CD4-positive, CD25-positive, alpha-beta regulatory T cell (primary cell): ENCODE measurements around the gene RNF20. TPM values are rescaled to one million over a fixed set of nuclear protein-coding genes. Genes with fewer than 3 reads are reported as not detected.
"Not testable (repeated sequence)": the region's sequence is repeated elsewhere in the genome, so short reads cannot be mapped to it uniquely, and the experiment has no call there.

Experiments
- ATAC-seq, 2 donors: fragments of 150-1000 bp; cut with Tn5 transposase; one replicate each; pipeline ENCODE4 v1.10.0; 2021; ENCODE audit warnings: low read depth in 2 of 2, moderate number of reproducible peaks in 2 of 2, moderate library complexity in 1 of 2
- DNase-seq, 3 donors: peaks; one replicate each; pipeline versions ENCODE4 v3.0.0 to v3.0.0-alpha.2; 2012 to 2022; ENCODE audit warnings: mixed read lengths in 1 of 3
- H3K27ac ChIP-seq: one replicate; pipeline ENCODE4 v1.7.0; 2013; ENCODE audit warnings: mild to moderate bottlenecking, low read length; ENCODE audit not compliant: insufficient read depth, poor library complexity, severe bottlenecking
- H3K27me3 ChIP-seq: one replicate; pipeline ENCODE4 v1.7.0; 2013; ENCODE audit warnings: low read length; ENCODE audit not compliant: control insufficient read depth, insufficient read depth
- H3K36me3 ChIP-seq: one replicate; pipeline ENCODE4 v1.7.0; 2013; ENCODE audit warnings: mild to moderate bottlenecking, low read length, moderate library complexity; ENCODE audit not compliant: control insufficient read depth, insufficient read depth
- H3K4me1 ChIP-seq: 2 replicates; pipeline ENCODE4 v1.7.0; 2013; ENCODE audit warnings: mild to moderate bottlenecking, low read length; ENCODE audit not compliant: insufficient read depth, control insufficient read depth, poor library complexity, severe bottlenecking
- H3K4me3 ChIP-seq: one replicate; pipeline ENCODE4 v1.7.0; 2013; ENCODE audit warnings: low read depth, mild to moderate bottlenecking, low read length, moderate library complexity
- H3K9me3 ChIP-seq, 2 experiments: 1 replicate in 1 of 2; 2 replicates in 1 of 2; pipeline ENCODE4 v1.7.0; 2013; ENCODE audit warnings: low read length in 2 of 2, mild to moderate bottlenecking in 1 of 2, moderate library complexity in 1 of 2; ENCODE audit not compliant: control insufficient read depth in 2 of 2
- H3K27ac Mint-ChIP-seq, 3 donors: one replicate each; pipeline ENCODE4 v1.8.0; 2020 to 2022; ENCODE audit warnings: mild to moderate bottlenecking in 3 of 3, mixed read lengths in 3 of 3, moderate library complexity in 2 of 3
- H3K27me3 Mint-ChIP-seq: one replicate; pipeline ENCODE4 v1.8.0; 2022; ENCODE audit warnings: mild to moderate bottlenecking, mixed read lengths
- H3K36me3 Mint-ChIP-seq: one replicate; pipeline ENCODE4 v1.8.0; 2020; ENCODE audit warnings: mixed read lengths
- H3K4me1 Mint-ChIP-seq, 4 donors: one replicate each; pipeline ENCODE4 v1.8.0; 2020 to 2022; ENCODE audit warnings: mixed read lengths in 4 of 4, mild to moderate bottlenecking in 1 of 4
- H3K4me3 Mint-ChIP-seq, 4 donors: one replicate each; pipeline ENCODE4 v1.8.0; 2020 to 2022; ENCODE audit warnings: mild to moderate bottlenecking in 4 of 4, mixed read lengths in 4 of 4, moderate library complexity in 3 of 4
- H3K9me3 Mint-ChIP-seq, 7 donors: one replicate each; pipeline ENCODE4 v1.8.0; 2020 to 2022; ENCODE audit warnings: mixed read lengths in 7 of 7, mild to moderate bottlenecking in 3 of 7, moderate library complexity in 2 of 7
- polyA plus RNA-seq, 4 donors: library from polyadenylated mRNA; unstranded; fragments of 300-500 nt; fragmentation: Illumina TruSeq; gene quantifications; one replicate each; pipeline ENCODE4 v1.2.3, GENCODE V29; 2021
- total RNA-seq: library from RNA; stranded (reverse); gene quantifications from one replicate; pipeline ENCODE4 v1.2.3, GENCODE V29; 2022

Gene RNF20
- total and polyA plus RNA-seq, 5 donors from 2014 or later, result 31.3 to 50.0 (median 42.2) TPM

GRCh38 chr9:101540069-101540468 lies 6.4 kb downstream of the RNF20 start:
- Mint-ChIP-seq H3K4me3 (no peak overlapping the region), H3K9me3 (no peaks in the 10 kb centered on the region), H3K27me3 (no peaks in the 10 kb centered on the region), H3K27ac (no peak overlapping the region), H3K36me3 (peaks cover 10% of the 10 kb centered on the region), H3K4me1 (peaks cover 0 to 16% (median 7%) of the 10 kb centered on the region in 4 donors)
- H3K9me3 ChIP-seq, result no peaks in the 10 kb centered on the region
- H3K4me3 ChIP-seq, result no peak overlapping the region
- H3K27ac ChIP-seq, result no peak overlapping the region
- H3K36me3 ChIP-seq, result peaks cover 87% of the 10 kb centered on the region
- no peak for ATAC-seq
- H3K27me3 ChIP-seq, result no peaks in the 10 kb centered on the region
- peaks cover 11% of the 10 kb centered on the region for H3K4me1 ChIP-seq
- no peak for DNase-seq

- H3K27ac Mint-ChIP-seq, result no peak overlapping the region
- H3K9me3 Mint-ChIP-seq, result peaks cover 0 to 4% (median 0%) of the 10 kb centered on the region in 7 donors
- Histone ChIP-seq H3K36me3 (peaks cover 92% of the 10 kb centered on the region), H3K9me3 (no peaks in the 10 kb centered on the region), H3K27ac (no peak overlapping the region), H3K4me3 (no peak overlapping the region), H3K27me3 (no peaks in the 10 kb centered on the region), H3K4me1 (no peaks in the 10 kb centered on the region)
- no peaks in the 10 kb centered on the region for H3K27me3 Mint-ChIP-seq
- no peak for DNase-seq
- no peak for ATAC-seq
- peaks cover 0 to 20% (median 4%) of the 10 kb centered on the region in 4 donors for H3K4me1 Mint-ChIP-seq
- no peak overlapping the region for H3K4me3 Mint-ChIP-seq
- peaks cover 30% of the 10 kb centered on the region for H3K36me3 Mint-ChIP-seq
Measured at GRCh38 chr9:101543098-101543735, 9.6 kb downstream of the RNF20 start.

GRCh38 chr9:101549472-101550098 lies 15.9 kb downstream of the RNF20 start:
- not testable (repeated sequence) for H3K9me3 Mint-ChIP-seq
- peaks cover 83% of the 10 kb centered on the region for H3K36me3 Mint-ChIP-seq

GRCh38 chr9:101561740-101562139 lies 28.1 kb downstream of the RNF20 start:
- H3K27me3 ChIP-seq, result no peaks in the 10 kb centered on the region
- Mint-ChIP-seq H3K4me3 (peak overlapping the region in 1 of 4 donors; percentile 48), H3K36me3 (peaks cover 79% of the 10 kb centered on the region), H3K4me1 (peaks cover 10 to 28% (median 17%) of the 10 kb centered on the region in 4 donors), H3K27me3 (no peaks in the 10 kb centered on the region), H3K9me3 (peaks cover 0 to 6% (median 0%) of the 10 kb centered on the region in 7 donors), H3K27ac (peak overlapping the region in 2 of 3 donors; percentile 0 to 6)
- H3K4me3 ChIP-seq, result no peak overlapping the region
- ATAC-seq, result no peak
- no peaks in the 10 kb centered on the region for H3K9me3 ChIP-seq
- no peak for DNase-seq
- no peak overlapping the region for H3K27ac ChIP-seq
- peaks cover 82% of the 10 kb centered on the region for H3K36me3 ChIP-seq
- no peaks in the 10 kb centered on the region for H3K4me1 ChIP-seq

More at GRCh38 chr9:101549472-101550098, 15.9 kb downstream of the RNF20 start:
- H3K4me3 ChIP-seq, H3K27ac ChIP-seq, ATAC-seq, H3K27ac Mint-ChIP-seq, H3K27me3 Mint-ChIP-seq, H3K9me3 ChIP-seq, DNase-seq, H3K27me3 ChIP-seq, H3K4me1 ChIP-seq, H3K4me3 Mint-ChIP-seq: not testable (repeated sequence)
- H3K4me1 Mint-ChIP-seq, result peaks cover 3 to 19% (median 9%) of the 10 kb centered on the region in 4 donors
- peaks cover 93% of the 10 kb centered on the region for H3K36me3 ChIP-seq

DNA sequence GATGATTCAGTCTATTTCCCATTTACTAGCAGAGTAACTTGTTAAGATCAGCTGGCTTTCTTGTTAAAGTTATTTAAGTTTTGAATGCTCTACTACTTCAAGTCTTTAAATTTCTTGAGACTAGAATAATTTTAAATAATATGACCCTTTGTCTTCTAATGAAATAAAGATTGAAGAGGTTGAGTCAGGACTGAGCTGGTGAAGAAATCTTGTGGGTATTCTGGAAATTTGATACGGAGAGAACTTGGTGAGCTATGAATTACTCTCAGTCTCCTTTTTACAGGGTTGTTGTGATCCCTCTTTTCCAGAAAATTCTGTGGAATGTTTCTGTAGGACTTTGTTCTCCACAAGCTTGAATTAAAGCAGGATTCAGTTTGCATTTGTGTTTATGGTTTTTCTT lies 29.3 kb downstream of the RNF20 start:
- H3K27me3 Mint-ChIP-seq, result no peaks in the 10 kb centered on the region
- H3K36me3 ChIP-seq, result peaks cover 69% of the 10 kb centered on the region
- H3K27ac ChIP-seq, result no peak overlapping the region
- no peak overlapping the region for H3K4me3 Mint-ChIP-seq
- DNase-seq, result no peak
- no peaks in the 10 kb centered on the region for H3K27me3 ChIP-seq
- no peaks in the 10 kb centered on the region for H3K4me1 ChIP-seq
- peaks cover 0 to 2% (median 0%) of the 10 kb centered on the region in 7 donors for H3K9me3 Mint-ChIP-seq
- H3K4me3 ChIP-seq, result no peak overlapping the region
- no peak for ATAC-seq
- H3K36me3 Mint-ChIP-seq, result peaks cover 76% of the 10 kb centered on the region
- H3K4me1 Mint-ChIP-seq, result peaks cover 18 to 35% (median 23%) of the 10 kb centered on the region in 4 donors
- H3K27ac Mint-ChIP-seq, result no peak overlapping the region
- no peaks in the 10 kb centered on the region for H3K9me3 ChIP-seq

GRCh38 chr9:101564252-101564651 lies 30.6 kb downstream of the RNF20 start:
- no peak overlapping the region for H3K27ac ChIP-seq
- no peak overlapping the region for H3K4me3 ChIP-seq
- no peaks in the 10 kb centered on the region for H3K27me3 ChIP-seq
- ATAC-seq (no peak), DNase-seq (no peak)
- peaks cover 0 to 1% (median 0%) of the 10 kb centered on the region in 7 donors for H3K9me3 Mint-ChIP-seq
- peaks cover 3% of the 10 kb centered on the region for H3K4me1 ChIP-seq
- H3K36me3 Mint-ChIP-seq, result peaks cover 69% of the 10 kb centered on the region
- peaks cover 56% of the 10 kb centered on the region for H3K36me3 ChIP-seq
- H3K4me3 Mint-ChIP-seq, result no peak overlapping the region
- H3K9me3 ChIP-seq, result no peaks in the 10 kb centered on the region
- H3K27ac Mint-ChIP-seq, result no peak overlapping the region
- no peaks in the 10 kb centered on the region for H3K27me3 Mint-ChIP-seq
- peaks cover 22 to 41% (median 25%) of the 10 kb centered on the region in 4 donors for H3K4me1 Mint-ChIP-seq

DNA sequence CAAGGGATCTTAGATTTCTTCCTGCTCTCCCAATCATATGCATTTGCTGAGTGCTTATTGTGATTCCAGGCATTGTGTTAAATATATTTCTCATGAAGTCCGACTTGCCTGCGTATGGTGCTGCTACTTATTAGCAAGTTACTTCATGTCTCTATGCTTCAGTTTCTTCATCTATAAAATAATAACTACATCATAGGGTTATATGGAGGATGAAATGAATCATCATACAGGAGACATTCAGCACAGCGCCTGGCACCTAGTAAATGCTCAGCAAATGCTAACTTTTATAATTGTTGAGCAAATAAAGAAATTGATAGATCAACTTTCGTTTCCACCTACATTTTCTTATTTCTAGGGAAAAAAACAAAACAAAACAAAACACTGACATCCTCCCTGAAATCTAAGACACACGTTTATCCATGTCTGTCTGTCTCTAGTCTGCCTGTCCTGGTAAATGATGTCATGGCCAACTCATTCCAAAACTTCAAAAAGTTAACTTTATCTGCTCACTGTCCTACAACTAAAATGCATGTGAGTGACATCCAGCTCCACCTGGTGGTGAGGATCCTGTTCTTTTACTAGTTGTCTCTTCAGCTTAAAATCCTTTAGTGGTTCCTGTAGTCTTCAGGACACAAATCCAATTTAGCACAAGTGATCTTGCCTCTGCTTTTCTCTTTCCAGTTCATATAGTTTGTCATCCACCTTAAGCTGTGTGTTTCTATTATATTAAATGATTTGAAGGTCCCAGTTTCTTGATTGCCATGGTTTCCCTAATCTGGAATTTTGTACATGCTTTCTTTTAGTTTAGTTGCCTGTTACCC lies 33.5 kb downstream of the RNF20 start:
- Histone ChIP-seq H3K27ac (no peak overlapping the region), H3K4me3 (no peak overlapping the region), H3K9me3 (no peaks in the 10 kb centered on the region), H3K36me3 (peaks cover 29% of the 10 kb centered on the region), H3K4me1 (peaks cover 31% of the 10 kb centered on the region), H3K27me3 (no peaks in the 10 kb centered on the region)
- no peak overlapping the region for H3K4me3 Mint-ChIP-seq
- H3K27ac Mint-ChIP-seq, result peak overlapping the region; percentile 58 to 86 (median 74)
- peaks cover 0 to under 1% (median 0%) of the 10 kb centered on the region in 7 donors for H3K9me3 Mint-ChIP-seq
- peak in 2 of 3 donors; percentile 24 to 68 for DNase-seq
- ATAC-seq, result no peak
- H3K27me3 Mint-ChIP-seq, result no peaks in the 10 kb centered on the region
- H3K4me1 Mint-ChIP-seq, result peaks cover 10 to 53% (median 38%) of the 10 kb centered on the region in 4 donors
- peaks cover 45% of the 10 kb centered on the region for H3K36me3 Mint-ChIP-seq
